Activated naive CD8-positive, alpha-beta T cell treated with anti-CD3 and anti-CD28 coated beads, Interleukin-2, amount 50 U/mL, for 24 hours (primary cell): ENCODE results near the gene CUEDC1.
"Not testable (repeated sequence)": the region's sequence is repeated elsewhere in the genome, so short reads cannot be mapped to it uniquely, and the experiment has no call there.

Experiments used
- ATAC-seq: fragments of 150-1000 bp; cut with Tn5 transposase; one replicate; pipeline ENCODE4 v1.10.0; 2021
- DNase-seq: peaks from one replicate; pipeline ENCODE4 v3.0.0; 2021
- H3K27ac Mint-ChIP-seq: one replicate; pipeline ENCODE4 v1.8.0; 2021; ENCODE audit warnings: mild to moderate bottlenecking, mixed read lengths
- H3K27me3 Mint-ChIP-seq: one replicate; pipeline ENCODE4 v1.8.0; 2021; ENCODE audit warnings: mixed read lengths
- H3K36me3 Mint-ChIP-seq: one replicate; pipeline ENCODE4 v1.8.0; 2021; ENCODE audit warnings: low read depth, mixed read lengths
- H3K4me1 Mint-ChIP-seq: one replicate; pipeline ENCODE4 v1.8.0; 2021; ENCODE audit warnings: mixed read lengths
- H3K4me3 Mint-ChIP-seq: one replicate; pipeline ENCODE4 v1.8.0; 2021; ENCODE audit warnings: mild to moderate bottlenecking, moderate library complexity, mixed read lengths
- H3K9me3 Mint-ChIP-seq: one replicate; pipeline ENCODE4 v1.8.0; 2021; ENCODE audit warnings: mixed read lengths

The CUEDC1 gene

DNA sequence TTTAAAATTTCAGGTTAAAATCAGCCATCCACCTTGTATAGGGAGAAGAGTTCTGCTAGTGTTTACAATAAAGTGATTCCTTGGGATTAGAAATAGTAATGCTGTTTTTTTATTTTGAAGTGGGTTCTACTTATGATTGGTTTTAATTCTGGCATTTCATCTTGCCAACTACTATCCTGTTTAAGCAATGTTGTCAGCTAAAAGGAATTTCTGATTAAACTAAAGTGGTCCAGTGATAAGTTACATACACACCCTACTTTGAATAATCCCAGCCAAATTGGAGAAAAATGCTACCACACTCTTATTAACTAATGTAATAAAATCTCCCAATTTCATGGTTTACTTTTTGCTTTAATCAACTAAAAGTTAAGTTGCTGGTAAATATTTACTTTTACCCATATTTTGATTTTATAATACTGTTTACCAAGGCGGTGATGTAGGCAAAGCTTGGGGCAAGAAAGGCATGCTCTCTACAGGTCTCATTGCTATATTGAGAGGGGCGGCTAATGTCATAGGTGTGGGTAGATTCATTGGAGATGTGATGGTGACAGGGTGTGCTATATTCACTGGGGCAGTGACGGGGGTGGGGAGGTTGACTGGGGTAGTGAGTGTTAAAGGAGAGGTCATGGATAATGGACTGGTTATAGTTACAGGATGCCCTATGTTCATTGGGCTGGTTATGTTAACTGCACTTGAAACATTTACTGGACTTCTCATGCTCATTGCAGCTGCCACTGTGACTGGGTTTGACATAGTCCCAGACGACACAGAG lies 19.0 kb upstream of the CUEDC1 start:
- H3K4me1 Mint-ChIP-seq, H3K27ac Mint-ChIP-seq, H3K9me3 Mint-ChIP-seq, DNase-seq, H3K4me3 Mint-ChIP-seq, ATAC-seq, H3K27me3 Mint-ChIP-seq: not testable (repeated sequence)
- H3K36me3 Mint-ChIP-seq, result peaks cover 37% of the 10 kb centered on the region

DNA sequence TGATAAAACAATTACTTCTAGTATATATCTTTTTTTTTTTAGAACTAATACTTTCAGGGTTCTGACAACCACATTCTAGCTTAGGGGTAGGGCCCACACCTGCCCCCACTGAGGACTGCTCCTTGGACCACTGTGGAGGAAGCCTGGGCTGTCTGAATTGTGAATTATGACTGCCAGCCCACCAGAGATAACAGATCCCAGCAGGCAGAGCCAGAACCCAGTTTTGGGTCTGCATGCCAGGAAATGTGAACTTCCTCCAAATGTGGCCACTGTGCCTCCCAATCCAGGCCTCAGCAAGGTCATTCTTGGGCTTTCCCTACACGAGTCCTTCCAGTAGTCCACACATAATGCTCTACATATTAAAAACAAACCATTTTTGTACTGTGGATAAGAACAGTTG lies 16.9 kb upstream of the CUEDC1 start:
- H3K9me3 Mint-ChIP-seq, result no peaks in the 10 kb centered on the region
- H3K36me3 Mint-ChIP-seq, result peaks cover 24% of the 10 kb centered on the region
- ATAC-seq (no peak), DNase-seq (no peak)
- no peak overlapping the region for H3K4me3 Mint-ChIP-seq
- no peak overlapping the region for H3K27ac Mint-ChIP-seq
- H3K4me1 Mint-ChIP-seq, result no peaks in the 10 kb centered on the region
- no peaks in the 10 kb centered on the region for H3K27me3 Mint-ChIP-seq

DNA sequence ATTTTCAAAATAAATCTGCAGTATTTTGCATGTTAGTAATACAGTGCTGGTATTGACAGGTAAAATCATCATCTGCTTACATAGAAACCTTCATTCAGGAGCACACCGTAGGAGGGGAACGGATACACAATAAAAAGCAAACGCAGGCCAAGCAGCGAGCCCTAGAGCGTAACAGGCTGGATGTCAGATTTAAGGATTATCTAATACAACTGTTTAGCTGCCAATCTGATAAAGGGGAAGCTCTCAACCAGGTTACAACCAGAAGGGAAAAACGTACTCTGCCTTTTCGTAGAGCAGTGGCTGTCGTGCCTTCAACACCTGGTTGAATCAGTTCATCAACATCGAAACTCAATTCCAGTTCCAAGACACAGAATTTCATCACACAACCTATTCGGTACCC lies 16.4 kb upstream of the CUEDC1 start:
- Mint-ChIP-seq H3K4me1 (no peaks in the 10 kb centered on the region), H3K36me3 (peaks cover 20% of the 10 kb centered on the region), H3K9me3 (no peaks in the 10 kb centered on the region), H3K4me3 (no peak overlapping the region), H3K27ac (no peak overlapping the region), H3K27me3 (no peaks in the 10 kb centered on the region)
- ATAC-seq (no peak), DNase-seq (no peak)

DNA sequence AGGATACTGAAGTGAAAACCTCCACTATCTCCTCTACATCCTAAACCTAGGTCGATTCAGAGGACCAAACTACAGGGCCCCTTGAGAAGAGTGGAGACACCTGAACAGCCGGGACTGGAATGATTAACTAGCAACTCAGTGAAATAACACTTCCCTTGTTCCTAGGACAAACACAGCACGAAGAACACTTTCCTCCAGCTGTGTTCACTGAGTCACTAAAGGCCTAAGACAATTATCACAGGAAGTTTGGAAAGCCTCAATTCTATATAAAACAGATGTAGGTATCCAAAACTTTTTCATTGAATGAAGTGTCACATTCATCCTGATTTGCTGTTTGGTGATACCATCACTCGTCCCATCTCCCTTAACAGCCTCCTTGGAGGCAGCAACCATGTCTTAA lies 15.5 kb upstream of the CUEDC1 start:
- H3K36me3 Mint-ChIP-seq, result peaks cover 13% of the 10 kb centered on the region
- no peaks in the 10 kb centered on the region for H3K9me3 Mint-ChIP-seq
- no peak overlapping the region for H3K27ac Mint-ChIP-seq
- H3K4me1 Mint-ChIP-seq, result no peaks in the 10 kb centered on the region
- H3K4me3 Mint-ChIP-seq, result no peak overlapping the region
- no peak for ATAC-seq
- no peaks in the 10 kb centered on the region for H3K27me3 Mint-ChIP-seq
- DNase-seq, result no peak

DNA sequence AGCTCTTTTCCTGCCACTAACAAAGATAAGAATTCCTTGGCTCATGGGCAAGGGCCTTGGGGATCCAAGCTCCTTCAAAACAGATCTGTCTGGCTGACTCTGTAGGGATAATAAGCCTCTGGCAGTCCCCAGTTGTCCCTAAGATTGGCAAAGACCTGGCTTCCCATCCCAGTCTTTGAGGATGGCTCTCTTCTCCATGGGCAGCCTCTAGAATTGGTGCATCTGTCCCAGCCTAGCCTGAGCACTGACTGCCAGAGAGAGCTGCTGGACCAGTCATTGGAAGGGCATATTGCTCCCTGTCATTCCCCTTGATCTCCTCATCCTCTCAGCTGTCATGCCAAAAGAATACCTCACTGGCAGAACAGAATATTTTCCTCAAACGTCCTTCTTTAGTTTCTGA lies 13.2 kb upstream of the CUEDC1 start:
- H3K4me1 Mint-ChIP-seq, result no peaks in the 10 kb centered on the region
- no peaks in the 10 kb centered on the region for H3K27me3 Mint-ChIP-seq
- no peak overlapping the region for H3K27ac Mint-ChIP-seq
- no peak for DNase-seq
- no peaks in the 10 kb centered on the region for H3K9me3 Mint-ChIP-seq
- no peak overlapping the region for H3K4me3 Mint-ChIP-seq
- H3K36me3 Mint-ChIP-seq, result peaks cover 4% of the 10 kb centered on the region
- ATAC-seq, result no peak

DNA sequence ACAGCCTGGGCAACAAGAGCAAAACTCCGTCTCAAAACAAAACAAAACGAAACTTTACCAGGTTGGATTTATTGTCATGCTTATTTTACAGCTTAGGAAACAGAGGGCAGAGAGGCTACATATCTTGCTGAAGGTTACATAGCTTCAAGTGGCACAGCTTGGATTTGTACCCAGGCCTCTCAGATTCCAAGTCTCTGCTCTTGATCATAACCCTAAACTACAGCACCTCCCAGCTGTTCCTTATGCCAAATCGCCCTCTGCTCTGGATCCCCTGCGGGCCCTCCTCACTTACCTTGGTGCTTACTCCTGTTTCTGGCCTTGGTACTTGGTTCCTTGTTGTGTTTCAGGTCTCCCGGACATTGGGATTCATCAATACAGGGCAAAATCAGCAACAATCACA lies 11.7 kb upstream of the CUEDC1 start:
- H3K36me3 Mint-ChIP-seq, result no peaks in the 10 kb centered on the region
- no peak overlapping the region for H3K4me3 Mint-ChIP-seq
- peaks cover 5% of the 10 kb centered on the region for H3K27me3 Mint-ChIP-seq
- no peaks in the 10 kb centered on the region for H3K9me3 Mint-ChIP-seq
- no peak for DNase-seq
- no peak for ATAC-seq
- no peaks in the 10 kb centered on the region for H3K4me1 Mint-ChIP-seq
- H3K27ac Mint-ChIP-seq, result no peak overlapping the region

DNA sequence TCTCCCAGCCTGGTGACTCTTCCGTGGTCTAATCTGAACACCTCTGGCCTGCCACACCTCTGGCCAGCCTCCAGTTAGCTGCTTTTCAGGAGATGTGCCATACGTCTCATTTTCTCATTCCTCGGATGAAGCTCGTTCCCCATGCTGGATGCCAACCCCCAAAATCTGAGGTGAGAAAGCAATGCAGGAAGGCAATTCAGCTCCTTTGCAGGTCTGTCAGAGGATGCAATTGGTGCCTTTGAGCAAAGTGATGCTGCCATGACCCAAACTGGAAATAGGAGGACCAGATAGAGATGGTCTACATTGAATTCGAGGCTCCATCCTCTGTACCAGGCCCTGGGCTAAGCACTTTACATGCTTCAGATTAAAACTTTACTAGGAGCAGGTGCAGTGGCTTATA lies 11.0 kb upstream of the CUEDC1 start:
- Mint-ChIP-seq H3K27ac (no peak overlapping the region), H3K36me3 (no peaks in the 10 kb centered on the region), H3K27me3 (peaks cover 6% of the 10 kb centered on the region), H3K9me3 (no peaks in the 10 kb centered on the region), H3K4me1 (no peaks in the 10 kb centered on the region), H3K4me3 (no peak overlapping the region)
- no peak for DNase-seq
- no peak for ATAC-seq

DNA sequence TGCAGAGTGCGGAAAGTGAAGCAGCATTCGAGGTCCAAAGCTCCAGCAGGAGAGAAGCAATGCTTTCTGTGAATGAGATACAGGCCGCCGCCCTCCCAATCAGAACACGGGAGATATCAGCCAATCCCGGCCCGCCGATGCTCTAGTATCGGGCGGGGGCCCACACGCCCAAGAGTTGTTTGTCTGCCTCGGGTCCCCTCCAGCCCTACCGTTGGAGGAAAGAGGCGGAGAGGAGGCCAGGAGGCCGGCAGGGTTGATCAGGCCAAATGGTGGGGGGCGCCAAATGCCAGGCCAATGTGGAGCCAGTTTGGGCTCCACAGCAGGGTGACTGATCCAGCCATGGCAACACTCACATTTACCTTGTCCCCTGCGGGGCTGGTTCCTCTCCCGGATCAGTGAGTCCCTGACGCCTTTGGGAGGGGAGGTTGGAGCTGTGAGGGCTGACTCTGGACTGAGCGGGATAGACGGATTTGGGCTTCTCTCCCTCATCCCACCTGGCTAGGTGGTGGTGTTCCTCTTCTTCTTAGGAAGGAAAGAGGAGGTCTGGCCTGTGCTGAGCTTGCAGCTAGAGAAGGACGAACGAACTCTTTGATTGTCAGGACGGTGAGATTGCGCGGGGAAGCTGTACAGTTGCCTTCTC lies 10.4 kb upstream of the CUEDC1 start:
- H3K4me1 Mint-ChIP-seq, result no peaks in the 10 kb centered on the region
- ATAC-seq (no peak), DNase-seq (no peak)
- H3K27me3 Mint-ChIP-seq, result peaks cover 10% of the 10 kb centered on the region
- H3K4me3 Mint-ChIP-seq, result no peak overlapping the region
- H3K27ac Mint-ChIP-seq, result no peak overlapping the region
- no peaks in the 10 kb centered on the region for H3K36me3 Mint-ChIP-seq
- H3K9me3 Mint-ChIP-seq, result no peaks in the 10 kb centered on the region

DNA sequence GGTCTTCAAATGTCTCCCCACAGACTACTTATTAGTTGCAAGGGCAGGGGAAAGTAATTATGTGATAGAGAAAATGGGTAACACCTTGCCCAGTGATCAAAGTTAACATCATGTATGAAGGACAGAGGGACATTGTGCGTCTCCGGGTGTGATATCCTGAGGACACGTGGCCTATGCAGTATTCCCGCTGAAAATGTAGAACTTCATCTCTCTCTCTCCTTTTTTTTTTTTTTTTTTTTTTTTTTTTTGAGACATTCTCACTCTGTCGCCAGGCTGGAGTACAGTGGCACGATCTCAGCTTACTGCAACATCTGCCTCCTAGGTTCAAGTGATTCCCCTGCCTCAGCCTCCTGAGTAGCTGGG lies 7.9 kb upstream of the CUEDC1 start:
- DNase-seq (no peak), ATAC-seq (no peak)
- Mint-ChIP-seq H3K36me3 (no peaks in the 10 kb centered on the region), H3K9me3 (no peaks in the 10 kb centered on the region), H3K4me3 (no peak overlapping the region), H3K27me3 (peaks cover 22% of the 10 kb centered on the region), H3K4me1 (no peaks in the 10 kb centered on the region), H3K27ac (no peak overlapping the region)

DNA sequence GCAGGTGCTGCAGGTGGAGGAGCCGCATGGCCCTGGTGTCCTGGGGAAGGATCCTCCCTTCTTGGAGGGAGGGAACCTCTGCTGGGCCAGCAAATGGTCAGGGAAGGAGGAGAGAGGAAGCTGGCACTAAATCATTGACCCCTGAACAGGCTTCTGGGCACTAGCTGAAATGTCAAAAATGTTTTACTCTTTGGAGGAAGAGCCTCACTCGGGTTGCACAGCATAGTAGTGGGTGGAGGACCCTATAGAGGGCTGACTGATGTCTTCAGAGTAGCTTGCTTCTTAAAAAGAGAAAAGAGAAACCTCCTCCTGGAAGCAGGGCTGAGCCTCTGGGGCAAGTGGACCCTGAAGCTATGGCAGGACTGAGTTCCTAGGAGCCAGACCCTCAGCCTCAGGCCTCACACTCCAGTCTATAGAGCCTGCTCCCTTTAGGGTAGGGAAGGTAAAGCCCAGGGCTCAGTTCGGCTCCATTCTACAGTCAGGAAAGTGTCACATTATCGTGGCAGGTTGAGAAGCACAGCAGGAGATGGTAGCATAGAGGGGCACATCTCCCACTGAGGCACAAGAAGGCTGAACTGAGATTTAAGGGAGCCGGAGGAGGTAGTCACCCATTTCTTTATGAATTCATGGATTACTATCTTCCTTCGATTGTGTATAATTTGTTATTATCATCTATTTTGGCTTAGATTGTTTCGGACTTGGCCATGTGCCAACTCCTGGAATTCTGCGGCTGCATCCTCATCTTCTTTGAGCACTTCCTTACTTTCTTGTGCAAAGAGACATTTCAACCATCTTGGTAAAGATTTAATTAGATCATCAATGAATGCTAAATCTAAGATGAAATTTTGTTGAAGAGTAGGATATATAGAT lies 7.3 kb upstream of the CUEDC1 start:
- no peaks in the 10 kb centered on the region for H3K4me1 Mint-ChIP-seq
- ATAC-seq, result no peak
- H3K9me3 Mint-ChIP-seq, result no peaks in the 10 kb centered on the region
- DNase-seq, result no peak
- no peak overlapping the region for H3K4me3 Mint-ChIP-seq
- H3K36me3 Mint-ChIP-seq, result no peaks in the 10 kb centered on the region
- peaks cover 27% of the 10 kb centered on the region for H3K27me3 Mint-ChIP-seq
- no peak overlapping the region for H3K27ac Mint-ChIP-seq

DNA sequence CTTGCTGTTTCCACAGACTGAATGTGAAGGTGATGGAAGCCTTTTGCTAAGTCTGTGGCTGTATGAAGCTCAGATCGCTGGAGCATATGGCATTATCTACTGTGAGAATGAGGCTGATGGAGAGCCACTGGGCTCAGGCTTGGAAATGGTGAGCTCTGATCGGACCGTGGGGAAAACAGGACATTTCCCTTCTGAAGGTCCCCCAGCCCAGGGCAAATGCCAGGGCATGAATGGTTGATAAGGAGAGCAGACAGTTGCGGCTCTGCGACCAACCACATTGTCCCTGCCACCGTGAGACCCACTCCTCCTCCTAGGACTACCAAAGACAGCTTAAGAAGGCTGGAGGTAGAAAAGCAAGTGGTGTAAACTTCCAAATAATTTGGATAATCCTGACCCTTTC lies 4.7 kb upstream of the CUEDC1 start:
- peaks cover 43% of the 10 kb centered on the region for H3K27me3 Mint-ChIP-seq
- no peak overlapping the region for H3K4me3 Mint-ChIP-seq
- ATAC-seq (no peak), DNase-seq (no peak)
- H3K27ac Mint-ChIP-seq, result no peak overlapping the region
- no peaks in the 10 kb centered on the region for H3K36me3 Mint-ChIP-seq
- no peaks in the 10 kb centered on the region for H3K9me3 Mint-ChIP-seq
- peaks cover 13% of the 10 kb centered on the region for H3K4me1 Mint-ChIP-seq

DNA sequence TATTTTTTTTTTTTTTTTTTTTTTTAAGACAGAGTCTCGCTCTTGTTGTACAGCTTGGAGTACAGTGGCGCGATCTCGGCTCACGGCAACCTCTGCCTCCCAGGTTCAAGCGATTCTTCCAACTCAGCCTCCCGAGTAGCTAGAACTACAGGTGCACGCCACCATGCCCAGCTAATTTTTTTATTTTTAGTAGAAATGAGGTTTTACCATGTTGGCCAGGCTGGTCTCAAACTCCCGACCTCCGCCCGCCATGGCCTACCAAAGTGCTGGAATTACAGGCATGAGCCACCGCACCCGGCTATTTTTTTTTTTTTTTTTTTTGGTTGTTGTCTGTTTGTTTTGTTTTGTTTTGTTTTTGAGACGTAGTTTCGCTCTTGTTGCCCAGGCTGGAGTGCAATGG lies 3.2 kb upstream of the CUEDC1 start:
- not testable (repeated sequence) for H3K36me3 Mint-ChIP-seq, H3K27ac Mint-ChIP-seq, H3K4me3 Mint-ChIP-seq, H3K9me3 Mint-ChIP-seq, ATAC-seq, DNase-seq
- Mint-ChIP-seq H3K27me3 (peaks cover 54% of the 10 kb centered on the region), H3K4me1 (peaks cover 19% of the 10 kb centered on the region)

DNA sequence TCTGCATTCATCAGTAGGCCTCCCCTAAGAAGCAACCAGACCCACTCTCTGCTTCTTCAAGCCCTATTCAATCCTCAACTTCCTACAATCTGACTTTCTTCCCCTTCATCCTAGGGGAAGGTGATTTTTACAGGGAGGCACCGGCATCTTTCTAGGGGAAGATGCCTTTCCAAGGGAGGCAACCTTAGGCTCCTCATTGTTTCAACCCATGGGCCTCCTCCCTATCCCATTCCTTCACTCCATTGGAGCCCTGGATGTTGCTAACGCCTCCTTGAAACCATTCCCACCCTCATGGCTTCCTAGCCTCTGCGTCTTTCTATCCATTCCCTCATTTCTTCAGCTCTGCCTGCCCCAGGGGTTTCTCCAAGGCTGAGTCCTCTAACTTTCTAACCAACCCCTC lies 2.7 kb upstream of the CUEDC1 start:
- peaks cover 59% of the 10 kb centered on the region for H3K27me3 Mint-ChIP-seq
- no peak overlapping the region for H3K27ac Mint-ChIP-seq
- no peak for ATAC-seq
- no peak overlapping the region for H3K4me3 Mint-ChIP-seq
- H3K9me3 Mint-ChIP-seq, result no peaks in the 10 kb centered on the region
- DNase-seq, result no peak
- no peaks in the 10 kb centered on the region for H3K36me3 Mint-ChIP-seq
- peaks cover 19% of the 10 kb centered on the region for H3K4me1 Mint-ChIP-seq

DNA sequence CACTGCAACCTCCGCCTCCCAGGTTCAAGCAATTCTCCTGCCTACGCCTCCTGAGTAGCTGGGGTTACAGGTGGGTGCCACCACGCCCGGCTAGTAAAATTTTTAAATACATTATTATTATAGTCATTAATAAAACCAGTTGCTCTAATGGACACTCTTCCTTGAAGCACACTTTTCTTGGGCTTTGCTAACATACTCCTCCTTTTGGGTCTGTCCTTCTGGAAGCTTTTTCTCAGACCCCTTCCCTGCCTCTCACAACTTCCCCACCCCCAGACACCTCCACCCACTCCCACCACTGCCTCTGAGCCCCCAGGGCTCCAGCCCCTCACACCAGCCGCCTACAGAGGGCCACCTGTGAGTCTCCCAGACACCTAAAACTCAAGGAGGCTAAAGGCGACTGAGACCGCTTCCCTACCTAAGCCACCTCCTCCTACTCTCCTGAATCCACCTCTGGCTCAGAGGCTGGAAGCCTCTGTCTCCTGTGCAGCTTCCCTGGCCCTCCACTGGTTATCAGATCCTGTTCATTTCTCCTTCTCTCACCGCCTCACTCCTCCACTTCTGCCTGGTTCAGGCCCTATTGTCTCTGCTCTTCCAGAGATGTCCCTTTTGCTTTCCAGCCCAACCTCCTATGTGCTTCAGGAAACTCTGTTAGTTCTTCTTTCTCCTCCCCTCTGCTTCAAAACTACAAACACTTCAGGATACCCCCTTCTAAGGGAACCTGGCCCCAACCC lies 2.1 kb upstream of the CUEDC1 start:
- no peaks in the 10 kb centered on the region for H3K9me3 Mint-ChIP-seq
- ATAC-seq (no peak), DNase-seq (no peak)
- H3K27ac Mint-ChIP-seq, result no peak overlapping the region
- H3K27me3 Mint-ChIP-seq, result peaks cover 63% of the 10 kb centered on the region
- peaks cover 19% of the 10 kb centered on the region for H3K4me1 Mint-ChIP-seq
- H3K4me3 Mint-ChIP-seq, result no peak overlapping the region
- H3K36me3 Mint-ChIP-seq, result no peaks in the 10 kb centered on the region
